GM12878 (cell line): ENCODE measurements around the gene MMP19. TPM values are rescaled to one million over a fixed set of nuclear protein-coding genes. Genes with fewer than 3 reads are reported as not detected.

ENCODE experiments used
- ATAC-seq: fragments of 200-7000 bp; cut with Tn5 transposase; 3 replicates; pipeline ENCODE4 v1.9.1; 2020; ENCODE audit warnings: mild to moderate bottlenecking, moderate library complexity
- BruUV-seq: library from RNA; stranded (reverse); fragments of 400-500 nt; replicated peaks from 2 replicates; lab custom pipeline; 2021; lab: Mats Ljungman, UMichigan
- CTCF ChIA-PET: fragments of 300-600 bp; sonication (Branson Sonifier 250); formaldehyde crosslinking; extraction: SDS; loops from one replicate; lab custom pipeline; 2021; ENCODE audit warnings: inconsistent platforms; lab: Yijun Ruan, JAX
- POLR2A ChIA-PET: fragments of 350-600 bp; formaldehyde crosslinking; extraction: SDS; loops from one replicate; lab custom pipeline; 2021; ENCODE audit warnings: inconsistent platforms; lab: Charles Lee
- RAD21 ChIA-PET: fragments of 300-600 bp; sonication (Branson Sonifier 250); formaldehyde crosslinking; loops from one replicate; lab custom pipeline; 2023; ENCODE audit warnings: antibody characterized with exemption; ENCODE audit not compliant: unreplicated experiment; lab: Charles Lee
- SMC1A ChIA-PET: fragments of 300-600 bp; sonication (Branson Sonifier 250); formaldehyde crosslinking; loops from one replicate; lab custom pipeline; 2023; ENCODE audit not compliant: unreplicated experiment, uncharacterized antibody; lab: Charles Lee
- DNase-seq: peaks from one replicate; pipeline ENCODE4 v3.0.0-alpha.2; 2011; ENCODE audit warnings: low read depth, low spot score
- FAIRE-seq: peaks from 3 replicates; lab custom pipeline; 2011; peaks lifted over from hg19 to GRCh38; lab: Jason Lieb, UNC
- H2AFZ ChIP-seq: 2 replicates; pipeline ENCODE4 v1.6.0; 2011; ENCODE audit warnings: low read depth, low read length, control low read depth; ENCODE audit not compliant: control insufficient read depth
- H3K27ac ChIP-seq: 2 replicates; pipeline ENCODE4 v1.5.1; 2011; ENCODE audit warnings: control low read depth; ENCODE audit not compliant: control insufficient read depth, insufficient read depth
- H3K27me3 ChIP-seq, 2 experiments: replicated peaks in 1 of 2; 2 replicates each; pipeline versions ENCODE4 v1.6.0 to v1.6.1; 2011; ENCODE audit warnings: low read length in 1 of 2; ENCODE audit not compliant: control insufficient read depth in 2 of 2, insufficient read depth in 2 of 2
- H3K36me3 ChIP-seq, 2 experiments: 2 replicates each; pipeline ENCODE4 v1.5.1; 2011; ENCODE audit warnings: low read length in 1 of 2; ENCODE audit not compliant: control insufficient read depth in 2 of 2, insufficient read depth in 2 of 2
- H3K4me1 ChIP-seq: 2 replicates; pipeline ENCODE4 v1.6.1; 2011; ENCODE audit warnings: mild to moderate bottlenecking, low read length, moderate library complexity, mixed read lengths; ENCODE audit not compliant: control insufficient read depth, insufficient read depth
- H3K4me2 ChIP-seq: 2 replicates; pipeline ENCODE4 v1.6.0; 2011; ENCODE audit warnings: control low read depth; ENCODE audit not compliant: control insufficient read depth, insufficient read depth
- H3K4me3 ChIP-seq: fragments of 200-600 bp; sonication (generic); 2 replicates; pipeline ENCODE4 v1.5.1; 2016
- H3K79me2 ChIP-seq: 2 replicates; pipeline ENCODE4 v1.6.0; 2011; ENCODE audit warnings: low read length; ENCODE audit not compliant: control insufficient read depth, insufficient read depth
- H3K9ac ChIP-seq: 2 replicates; pipeline ENCODE4 v1.8.0; 2011; ENCODE audit warnings: low read length, control low read depth, mixed read lengths; ENCODE audit not compliant: control insufficient read depth, insufficient read depth
- H3K9me3 ChIP-seq: replicated peaks from 3 replicates; pipeline ENCODE4 v1.5.1; 2011; ENCODE audit warnings: mild to moderate bottlenecking, low read length; ENCODE audit not compliant: control insufficient read depth, insufficient read depth
- H4K20me1 ChIP-seq: 2 replicates; pipeline ENCODE4 v1.6.0; 2011; ENCODE audit not compliant: control insufficient read depth, insufficient read depth
- ATF2 ChIP-seq: IDR thresholded peaks from 2 replicates; pipeline ENCODE4 v1.6.1; 2012; ENCODE audit warnings: low read length, inconsistent platforms
- ATF3 ChIP-seq: IDR thresholded peaks from 2 replicates; pipeline ENCODE4 v1.6.1; 2011; ENCODE audit warnings: low read depth, mild to moderate bottlenecking, low read length, moderate library complexity, borderline replicate concordance; ENCODE audit errors: extremely low read depth
- BCL11A ChIP-seq: IDR thresholded peaks from 2 replicates; pipeline ENCODE4 v1.6.1; 2011; ENCODE audit warnings: low read depth, low read length
- IKZF2 ChIP-seq, 2 experiments: fragments of 450-650 bp; IDR thresholded peaks; 2 replicates each; pipeline ENCODE4 v1.6.1; 2017; ENCODE audit warnings: mild to moderate bottlenecking in 2 of 2, moderate library complexity in 2 of 2
- KLF5 ChIP-seq: fragments of 450-650 bp; IDR thresholded peaks from 2 replicates; pipeline ENCODE4 v1.6.1; 2014; ENCODE audit warnings: mild to moderate bottlenecking; ENCODE audit not compliant: partially characterized antibody
- LARP7 ChIP-seq: fragments of 450-650 bp; IDR thresholded peaks from 2 replicates; pipeline ENCODE4 v1.6.1; 2017; ENCODE audit warnings: mild to moderate bottlenecking
- NKRF ChIP-seq: fragments of 450-650 bp; conservative IDR thresholded peaks from 2 replicates; pipeline ENCODE4 v1.6.1; 2017; ENCODE audit warnings: mild to moderate bottlenecking, moderate library complexity
- NR2F1 ChIP-seq: fragments of 450-650 bp; conservative IDR thresholded peaks from 2 replicates; pipeline ENCODE4 v1.6.1; 2017; ENCODE audit warnings: mild to moderate bottlenecking
- POLR2A ChIP-seq: IDR thresholded peaks from 2 replicates; pipeline ENCODE4 v1.6.1; 2011; ENCODE audit warnings: low read depth, mild to moderate bottlenecking, low read length
- ZNF622 ChIP-seq: fragments of 450-650 bp; IDR thresholded peaks from 2 replicates; pipeline ENCODE4 v1.6.1; 2017; ENCODE audit warnings: mild to moderate bottlenecking, inconsistent platforms
- WGBS: methylation state at CpG from one replicate; pipeline ENCODE4 v1.1.6; 2016; ENCODE audit warnings: low lambda C conversion rate; ENCODE audit not compliant: insufficient replicate concordance, insufficient coverage; ENCODE audit errors: missing lambda C conversion rate; 5-methylcytosine and 5-hydroxymethylcytosine counted together
- in situ Hi-C: fragments of 300-500 bp; cut with MboI; formaldehyde crosslinking; loops from 9 replicates; pipeline ENCODE4 v1.14.3; 2018; ENCODE audit warnings: mixed read lengths
- intact Hi-C: fragments of 100-400 bp; cut with micrococcal nuclease; formaldehyde crosslinking; loops from one replicate; pipeline ENCODE4 v1.14.2; 2022; ENCODE audit not compliant: unreplicated experiment
- polyA plus RNA-seq, 11 experiments: library from polyadenylated mRNA; depleted of rRNA in 4 of 11; unstranded in 6 of 11; stranded (reverse) in 5 of 11; fragments of >200 nt; fragmentation: Nextera tagmentation in 4 of 11; fragmentation: Illumina TruSeq in 1 of 11; extraction: Ambion mirVana in 4 of 11; extraction: Trizol in 1 of 11; gene quantifications; 1 replicate in 1 of 11; 2 replicates in 10 of 11; pipeline versions ENCODE4 v1.2.1 to v1.2.3, GENCODE V29; 2011 to 2016; ENCODE audit warnings: inconsistent platforms in 2 of 11, missing spikeins in 2 of 11, low read depth in 1 of 11
- total RNA-seq, 4 experiments: library from RNA; depleted of rRNA in 3 of 4; stranded (reverse); fragments of >200 nt in 3 of 4; fragmentation: Illumina TruSeq in 1 of 4; extraction: Trizol in 1 of 4; gene quantifications; 2 replicates each; pipeline versions ENCODE4 v1.2.1 to v1.2.3, GENCODE V29; 2013 to 2021

The MMP19 gene
- total and polyA plus RNA-seq, 10 of the 15 experiments (the other 5 are each of a cell fraction or from before 2014, with no cell fraction given): 0.03 to 0.04 (median 0.04) TPM; not detected in 7

- peak; percentile 28; the same call in 1 of the 2 replicates for TF ChIP-seq NR2F1
- no peak for TF ChIP-seq ATF2
- TF ChIP-seq LARP7: peak; percentile 63; the same call in 1 of the 2 replicates
- TF ChIP-seq POLR2A: 0 out of 2 replicates have a peak, but pooled peaks have one; percentile 20
- peak; percentile 65; the same call in 1 of the 2 replicates for TF ChIP-seq NKRF
- TF ChIP-seq IKZF2 (IDR thresholded peaks at IDR 0.05): peak in 1 of 2 experiments; percentile 43; a peak in 1 of 4 replicates
- TF ChIP-seq ZNF622: no peak
- TF ChIP-seq, all 136 proteins: peak for 14
Observed at GRCh38 chr12:55829967-55830600, 12.7 kb downstream of the MMP19 start (continued).

- no peak overlapping the region for H2AFZ ChIP-seq
- intact Hi-C loops (loop anchor here (5.0 kb wide), 3 partner anchors 214 to 289 kb away; partner anchors contain the start of genes PA2G4, RPL41, RPS26 and ZC3H10), in situ Hi-C loops (loop anchor here (5.0 kb wide), 1 partner anchor 99 kb away; the partner anchor contains the start of gene PYM1)
- H3K4me1 ChIP-seq: peaks cover 21% of the 10 kb centered on the region; the same call in 1 of the 2 replicates
- H3K79me2 ChIP-seq: peaks cover 58% of the 10 kb centered on the region
- DNase-seq (no peak), ATAC-seq (no peak), FAIRE-seq (no peak)
- peak overlapping the region; percentile 85 for H3K4me2 ChIP-seq
- H3K27me3 ChIP-seq: no peaks in the 10 kb centered on the region
- POLR2A ChIA-PET: interaction anchor here (1.0 to 5.5 kb wide), 3 partner anchors 11 to 146 kb away, joined by 3 to 103 read pairs (median 19); partner anchors contain the start of genes ORMDL2, RAB5B and SARNP
- peak overlapping the region; percentile 70 for H3K9ac ChIP-seq
- peak overlapping the region; percentile 55; the same call in 1 of the 2 replicates for H3K27ac ChIP-seq
- no peaks in the 10 kb centered on the region for H4K20me1 ChIP-seq
- H3K9me3 ChIP-seq: no peaks in the 10 kb centered on the region
- SMC1A ChIA-PET: interaction anchor here (1.1 to 4.1 kb wide), 3 partner anchors 10 to 145 kb away, joined by 3 to 41 read pairs (median 4); partner anchors contain the start of genes ORMDL2, RAB5B and SARNP
- WGBS: 66% methylated on average over 5 of the region's 5 CpGs
- CTCF ChIA-PET: interaction anchor here (1.6 to 5.7 kb wide), 4 partner anchors 10 to 112 kb away, joined by 5 to 89 read pairs (median 29); partner anchors contain the start of genes DGKA, ORMDL2, PYM1 and SARNP
- H3K36me3 ChIP-seq: peaks cover 0 to under 1% of the 10 kb centered on the region in 2 experiments; a peak in 2 of 4 replicates
- no TSS peak for BruUV-seq
- TF ChIP-seq KLF5 (no peak), BCL11A (no peak), ATF3 (no peak)
- peak overlapping the region; percentile 90 for H3K4me3 ChIP-seq
- RAD21 ChIA-PET: interaction anchor here (1.7 to 3.4 kb wide), 4 partner anchors 10 to 105 kb away, joined by 5 to 26 read pairs (median 15); partner anchors contain the start of genes ORMDL2 and SARNP
Observed at GRCh38 chr12:55828357-55828756, 14.4 kb downstream of the MMP19 start.
